Mesothelial cell of epicardium (in vitro differentiated cells): Measurements from ENCODE around the gene PELO. TPM values are rescaled to one million over a fixed set of nuclear protein-coding genes. Genes with fewer than 3 reads are reported as not detected.

ENCODE experiments used
- DNase-seq, 2 experiments: peaks; one replicate each; pipeline ENCODE4 v3.0.0; 2021; ENCODE audit warnings: low spot score in 2 of 2; ENCODE audit not compliant: unreplicated experiment in 2 of 2
- H3K27ac Mint-ChIP-seq: 2 replicates; pipeline ENCODE4 v1.8.0; 2021; ENCODE audit warnings: mixed read lengths
- H3K27me3 Mint-ChIP-seq: 2 replicates; pipeline ENCODE4 v1.8.0; 2021; ENCODE audit warnings: low read depth, mixed read lengths
- H3K36me3 Mint-ChIP-seq: 2 replicates; pipeline ENCODE4 v1.8.0; 2021; ENCODE audit warnings: mixed read lengths
- H3K4me1 Mint-ChIP-seq: 2 replicates; pipeline ENCODE4 v1.8.0; 2021; ENCODE audit warnings: mixed read lengths
- H3K4me3 Mint-ChIP-seq: 2 replicates; pipeline ENCODE4 v1.8.0; 2021; ENCODE audit warnings: mild to moderate bottlenecking, moderate library complexity, mixed read lengths
- H3K9me3 Mint-ChIP-seq: 2 replicates; pipeline ENCODE4 v1.8.0; 2021; ENCODE audit warnings: mixed read lengths
- CTCF ChIP-seq: fragments of 200-600 bp; sonication (generic); IDR thresholded peaks from one replicate; pipeline ENCODE4 v1.5.0; 2021; ENCODE audit warnings: antibody characterized with exemption; ENCODE audit not compliant: unreplicated experiment
- total RNA-seq: library from RNA; stranded (reverse); gene quantifications from 3 replicates; pipeline ENCODE4 v1.2.1, GENCODE V29; 2021

Gene PELO
- total RNA-seq, 1 donor from 2014 or later, result 14.0 TPM

- peaks cover 11% of the 10 kb centered on the region for H3K9me3 Mint-ChIP-seq
- H3K27me3 Mint-ChIP-seq, result no peaks in the 10 kb centered on the region
- no peak overlapping the region for H3K27ac Mint-ChIP-seq
- H3K36me3 Mint-ChIP-seq, result no peaks in the 10 kb centered on the region
- no peak for DNase-seq
- no peak for TF ChIP-seq CTCF
- H3K4me1 Mint-ChIP-seq, result no peaks in the 10 kb centered on the region
- no peak overlapping the region for H3K4me3 Mint-ChIP-seq
Observed at GRCh38 chr5:52831786-52832511, 44.2 kb downstream of the PELO start.

- no peak overlapping the region for H3K27ac Mint-ChIP-seq
- no peak overlapping the region for H3K4me3 Mint-ChIP-seq
- H3K36me3 Mint-ChIP-seq, result no peaks in the 10 kb centered on the region
- DNase-seq, result no peak
- H3K27me3 Mint-ChIP-seq, result no peaks in the 10 kb centered on the region
- no peak for TF ChIP-seq CTCF
- H3K9me3 Mint-ChIP-seq, result no peaks in the 10 kb centered on the region
- H3K4me1 Mint-ChIP-seq, result no peaks in the 10 kb centered on the region
Observed at GRCh38 chr5:52834320-52834719, 46.6 kb downstream of the PELO start.

- no peak for TF ChIP-seq CTCF
- no peaks in the 10 kb centered on the region for H3K36me3 Mint-ChIP-seq
- no peaks in the 10 kb centered on the region for H3K9me3 Mint-ChIP-seq
- H3K27ac Mint-ChIP-seq, result no peak overlapping the region
- H3K4me3 Mint-ChIP-seq, result no peak overlapping the region
- no peak for DNase-seq
- peaks cover 4% of the 10 kb centered on the region for H3K4me1 Mint-ChIP-seq
- H3K27me3 Mint-ChIP-seq, result no peaks in the 10 kb centered on the region
Observed at GRCh38 chr5:52837068-52837467, 49.4 kb downstream of the PELO start.

Other genes starting within 250 kb of the PELO start
- 8.3 to 10.8 TPM (median 9.1 TPM) in 3 replicates for gene ITGA1, start within 50 bp of the PELO start, total RNA-seq
- gene ITGA2, start 201.4 kb downstream of the PELO start, total RNA-seq, result 4.1 to 4.7 TPM (median 4.1 TPM) in 3 replicates